K562 (cell line): Measurements from ENCODE around the gene NUP62. TPM values are rescaled to one million over a fixed set of nuclear protein-coding genes. Genes with fewer than 3 reads are reported as not detected.

Experiments used
- BCL6 ChIP-seq: fragments of 250-450 bp; sonication (Bioruptor Pico); IDR thresholded peaks from 2 replicates; pipeline ENCODE4 v1.4.0; 2020
- FOXA1 ChIP-seq: fragments of 450-650 bp; IDR thresholded peaks from 2 replicates; pipeline ENCODE4 v1.6.1; 2016; ENCODE audit warnings: mild to moderate bottlenecking, borderline replicate concordance
- MEF2D ChIP-seq: conservative IDR thresholded peaks from 2 replicates; pipeline ENCODE4 v1.6.1; 2016; ENCODE audit warnings: low read depth, missing genetic modification characterization, missing compliant biosample characterization
- TEAD1 ChIP-seq, 2 experiments: fragments of 450-650 bp in 1 of 2; sonication (generic) in 1 of 2; formaldehyde crosslinking; IDR thresholded peaks; 2 replicates each; pipeline versions ENCODE4 v1.4.0 to v1.8.0; 2020 to 2022; ENCODE audit warnings: mild to moderate bottlenecking in 2 of 2, missing genetic modification reagents in 1 of 2
- THRA ChIP-seq: fragments of 450-650 bp; IDR thresholded peaks from 2 replicates; pipeline ENCODE4 v1.6.1; 2017; ENCODE audit warnings: mild to moderate bottlenecking, moderate library complexity
- VEZF1 ChIP-seq: fragments of 200-800 bp; sonication (Bioruptor generic); IDR thresholded peaks from 2 replicates; pipeline ENCODE4 v1.6.1; 2017; ENCODE audit warnings: missing genetic modification characterization, missing compliant biosample characterization
- ZFX ChIP-seq: sonication (generic); formaldehyde crosslinking; IDR thresholded peaks from 2 replicates; pipeline ENCODE4 v1.8.0; 2022; ENCODE audit warnings: mild to moderate bottlenecking, missing genetic modification reagents, moderate library complexity
- ZNF274 ChIP-seq: IDR thresholded peaks from 2 replicates; pipeline ENCODE4 v1.6.1; 2011; ENCODE audit warnings: low read depth, mild to moderate bottlenecking, low read length, moderate library complexity, borderline replicate concordance
- ZNF384 ChIP-seq: IDR thresholded peaks from 2 replicates; pipeline ENCODE4 v1.6.1; 2012; ENCODE audit warnings: low read depth, low read length, improper control_type of control experiment
- polyA plus RNA-seq, 8 experiments: library from polyadenylated mRNA; depleted of rRNA in 4 of 8; stranded (reverse) in 5 of 8; unstranded in 3 of 8; fragments of >200 nt; fragmentation: Nextera tagmentation in 2 of 8; fragmentation: Illumina TruSeq in 1 of 8; extraction: Ambion mirVana in 2 of 8; extraction: Trizol in 1 of 8; gene quantifications; 2 replicates each; pipeline versions ENCODE4 v1.2.1 to v1.2.3, GENCODE V29; 2011 to 2014; ENCODE audit warnings: inconsistent platforms in 1 of 8, missing spikeins in 1 of 8
- total RNA-seq, 7 experiments: library from RNA; depleted of rRNA in 6 of 7; stranded (reverse); fragments of >200 nt in 6 of 7; fragmentation: Illumina TruSeq in 2 of 7; extraction: Trizol in 2 of 7; gene quantifications; 2 replicates each; pipeline versions ENCODE4 v1.2.1 to v1.2.3, GENCODE V29; 2011 to 2021; ENCODE audit warnings: low replicate concordance in 1 of 7
- TF ChIP-seq, protein P1 (sequence below): sonication (generic); formaldehyde crosslinking; IDR thresholded peaks from 2 replicates; pipeline ENCODE4 v1.9.0; 2022; ENCODE audit warnings: mild to moderate bottlenecking, missing genetic modification reagents
- TF ChIP-seq, protein P2 (sequence below), 2 experiments: fragments of 150-350 bp in 1 of 2; IDR thresholded peaks; 2 replicates each; pipeline ENCODE4 v1.6.1; 2012 to 2016; ENCODE audit warnings: low read depth in 2 of 2, low read length in 2 of 2, mild to moderate bottlenecking in 1 of 2, moderate library complexity in 1 of 2
- TF ChIP-seq, protein P3 (sequence below): fragments of 150-350 bp; conservative IDR thresholded peaks from 2 replicates; pipeline ENCODE4 v1.6.1; 2014; ENCODE audit warnings: low read length

Gene NUP62
- total and polyA plus RNA-seq, 9 of the 15 experiments (the other 6 are each of a cell fraction or from before 2014, with no cell fraction given) = 16.9 to 109 (median 66.0) TPM

GRCh38 chr19:49889687-49890348, 39.5 kb downstream of the NUP62 start (continued):
- TF ChIP-seq, protein P1, sequence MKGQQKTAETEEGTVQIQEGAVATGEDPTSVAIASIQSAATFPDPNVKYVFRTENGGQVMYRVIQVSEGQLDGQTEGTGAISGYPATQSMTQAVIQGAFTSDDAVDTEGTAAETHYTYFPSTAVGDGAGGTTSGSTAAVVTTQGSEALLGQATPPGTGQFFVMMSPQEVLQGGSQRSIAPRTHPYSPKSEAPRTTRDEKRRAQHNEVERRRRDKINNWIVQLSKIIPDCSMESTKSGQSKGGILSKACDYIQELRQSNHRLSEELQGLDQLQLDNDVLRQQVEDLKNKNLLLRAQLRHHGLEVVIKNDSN (CRISPR knock-in tag) = peak; percentile 90
- TF ChIP-seq ZNF274 (no peak; the same call in 1 of the 2 replicates), FOXA1 (no peak), ZFX (CRISPR knock-in tag) (peak; percentile 99), ZNF384 (peak; percentile 49; the same call in 1 of the 2 replicates), THRA (no peak), MEF2D (tag) (no peak), TEAD1 (CRISPR knock-in tag; IDR thresholded peaks at IDR 0.05) (peak; percentile 43 to 98; a peak in 2 of 4 replicates), BCL6 (CRISPR knock-in tag) (no peak), VEZF1 (CRISPR knock-in tag) (no peak)
- TF ChIP-seq, protein P2, sequence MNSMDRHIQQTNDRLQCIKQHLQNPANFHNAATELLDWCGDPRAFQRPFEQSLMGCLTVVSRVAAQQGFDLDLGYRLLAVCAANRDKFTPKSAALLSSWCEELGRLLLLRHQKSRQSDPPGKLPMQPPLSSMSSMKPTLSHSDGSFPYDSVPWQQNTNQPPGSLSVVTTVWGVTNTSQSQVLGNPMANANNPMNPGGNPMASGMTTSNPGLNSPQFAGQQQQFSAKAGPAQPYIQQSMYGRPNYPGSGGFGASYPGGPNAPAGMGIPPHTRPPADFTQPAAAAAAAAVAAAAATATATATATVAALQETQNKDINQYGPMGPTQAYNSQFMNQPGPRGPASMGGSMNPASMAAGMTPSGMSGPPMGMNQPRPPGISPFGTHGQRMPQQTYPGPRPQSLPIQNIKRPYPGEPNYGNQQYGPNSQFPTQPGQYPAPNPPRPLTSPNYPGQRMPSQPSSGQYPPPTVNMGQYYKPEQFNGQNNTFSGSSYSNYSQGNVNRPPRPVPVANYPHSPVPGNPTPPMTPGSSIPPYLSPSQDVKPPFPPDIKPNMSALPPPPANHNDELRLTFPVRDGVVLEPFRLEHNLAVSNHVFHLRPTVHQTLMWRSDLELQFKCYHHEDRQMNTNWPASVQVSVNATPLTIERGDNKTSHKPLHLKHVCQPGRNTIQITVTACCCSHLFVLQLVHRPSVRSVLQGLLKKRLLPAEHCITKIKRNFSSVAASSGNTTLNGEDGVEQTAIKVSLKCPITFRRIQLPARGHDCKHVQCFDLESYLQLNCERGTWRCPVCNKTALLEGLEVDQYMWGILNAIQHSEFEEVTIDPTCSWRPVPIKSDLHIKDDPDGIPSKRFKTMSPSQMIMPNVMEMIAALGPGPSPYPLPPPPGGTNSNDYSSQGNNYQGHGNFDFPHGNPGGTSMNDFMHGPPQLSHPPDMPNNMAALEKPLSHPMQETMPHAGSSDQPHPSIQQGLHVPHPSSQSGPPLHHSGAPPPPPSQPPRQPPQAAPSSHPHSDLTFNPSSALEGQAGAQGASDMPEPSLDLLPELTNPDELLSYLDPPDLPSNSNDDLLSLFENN (IDR thresholded peaks at IDR 0.05; ENCODE audit: low read depth in 2 of 2, low read length in 2 of 2) = 0 out of 4 replicates have a peak, but pooled peaks of 1 of the 2 experiments have one; percentile 20
- TF ChIP-seq, protein P3, sequence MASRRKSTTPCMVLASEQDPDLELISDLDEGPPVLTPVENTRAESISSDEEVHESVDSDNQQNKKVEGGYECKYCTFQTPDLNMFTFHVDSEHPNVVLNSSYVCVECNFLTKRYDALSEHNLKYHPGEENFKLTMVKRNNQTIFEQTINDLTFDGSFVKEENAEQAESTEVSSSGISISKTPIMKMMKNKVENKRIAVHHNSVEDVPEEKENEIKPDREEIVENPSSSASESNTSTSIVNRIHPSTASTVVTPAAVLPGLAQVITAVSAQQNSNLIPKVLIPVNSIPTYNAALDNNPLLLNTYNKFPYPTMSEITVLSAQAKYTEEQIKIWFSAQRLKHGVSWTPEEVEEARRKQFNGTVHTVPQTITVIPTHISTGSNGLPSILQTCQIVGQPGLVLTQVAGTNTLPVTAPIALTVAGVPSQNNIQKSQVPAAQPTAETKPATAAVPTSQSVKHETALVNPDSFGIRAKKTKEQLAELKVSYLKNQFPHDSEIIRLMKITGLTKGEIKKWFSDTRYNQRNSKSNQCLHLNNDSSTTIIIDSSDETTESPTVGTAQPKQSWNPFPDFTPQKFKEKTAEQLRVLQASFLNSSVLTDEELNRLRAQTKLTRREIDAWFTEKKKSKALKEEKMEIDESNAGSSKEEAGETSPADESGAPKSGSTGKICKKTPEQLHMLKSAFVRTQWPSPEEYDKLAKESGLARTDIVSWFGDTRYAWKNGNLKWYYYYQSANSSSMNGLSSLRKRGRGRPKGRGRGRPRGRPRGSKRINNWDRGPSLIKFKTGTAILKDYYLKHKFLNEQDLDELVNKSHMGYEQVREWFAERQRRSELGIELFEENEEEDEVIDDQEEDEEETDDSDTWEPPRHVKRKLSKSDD = 0 out of 2 replicates have a peak, but pooled peaks have one; percentile 56
